ENCODE data around the gene LRFN2.

LRFN2 gene

DNA sequence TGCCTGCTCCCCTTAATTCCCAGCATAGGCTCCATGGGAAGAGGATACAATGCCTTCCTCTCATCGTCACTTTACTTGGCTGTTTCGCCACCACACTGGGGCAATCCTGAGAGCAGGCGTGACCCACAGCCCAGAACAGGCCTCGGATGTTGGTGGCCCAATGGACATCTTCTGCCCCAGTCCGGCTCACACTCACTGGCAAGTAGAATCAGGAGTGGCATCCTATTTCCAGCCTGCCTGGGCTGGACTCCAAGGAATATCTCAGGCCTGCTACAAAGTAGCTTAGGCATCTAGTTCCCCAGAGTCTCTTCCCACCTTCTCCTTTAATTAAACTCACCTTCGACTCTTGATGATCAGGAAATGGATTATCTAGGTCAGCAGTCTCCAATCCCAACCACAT lies 110.5 kb downstream of the LRFN2 start:
- DNase-seq (ENCODE audit: low read depth): no peak

DNA sequence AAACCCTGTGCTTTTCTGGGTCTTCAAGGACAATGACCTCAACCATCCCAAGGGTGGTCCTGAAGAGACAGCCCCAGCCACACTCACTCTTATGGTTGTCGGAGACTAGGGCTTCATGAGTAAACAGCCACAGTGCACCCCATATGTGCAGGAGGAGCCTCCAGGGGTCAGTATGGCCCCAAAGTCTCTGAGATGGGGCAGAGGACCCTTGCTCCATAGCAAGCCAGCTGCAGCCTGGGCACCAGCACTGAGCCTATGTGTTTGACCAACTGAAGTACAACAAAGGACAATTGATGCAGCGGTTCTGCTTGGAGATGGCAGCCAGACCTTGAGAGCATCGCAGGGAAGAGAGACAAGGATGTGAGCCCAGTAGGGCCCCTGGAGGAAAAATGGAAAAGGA lies 112.2 kb downstream of the LRFN2 start:
- no peak for DNase-seq (ENCODE audit: low read depth)

DNA sequence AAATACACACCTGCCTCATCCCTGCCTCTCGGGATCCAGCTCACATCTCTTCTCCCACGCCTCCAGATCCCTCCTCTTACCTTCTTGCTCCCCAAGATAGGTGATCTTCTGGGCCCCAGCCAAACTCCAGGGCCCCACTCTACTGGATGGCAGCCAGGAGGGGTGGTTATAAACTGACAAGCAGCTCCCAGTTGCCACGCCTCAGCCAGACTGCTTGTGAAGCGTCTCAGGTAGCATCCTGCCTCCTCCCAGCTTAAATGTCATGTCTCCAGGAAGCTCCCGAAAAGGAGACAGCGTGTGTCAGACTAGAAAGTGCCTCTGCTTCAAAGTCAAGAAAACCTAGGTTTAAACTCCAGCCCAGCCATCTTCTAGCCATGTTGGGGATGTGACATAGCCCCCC lies 114.1 kb downstream of the LRFN2 start:
- no peak for DNase-seq (ENCODE audit: low read depth)

DNA sequence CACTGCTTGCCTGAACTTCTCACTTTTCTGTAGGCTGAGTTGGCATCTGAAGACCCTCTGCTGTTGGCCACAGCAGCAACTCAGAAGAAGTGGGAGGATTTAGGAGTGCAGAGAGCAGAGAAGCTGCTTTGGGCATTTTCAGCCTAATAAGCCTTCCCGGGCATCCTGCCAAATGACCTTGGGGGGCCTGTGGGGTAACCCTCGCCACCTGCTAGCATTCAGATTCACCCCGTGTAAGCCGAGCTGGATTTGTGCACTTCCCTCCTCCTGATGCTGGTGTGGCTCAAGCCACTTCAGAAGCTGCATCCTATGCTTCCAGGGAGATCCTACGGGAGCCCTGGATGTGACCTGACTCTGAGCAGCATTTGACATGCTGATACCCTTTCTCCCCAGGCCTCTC lies 114.8 kb downstream of the LRFN2 start:
- no peak for DNase-seq (ENCODE audit: low read depth)

DNA sequence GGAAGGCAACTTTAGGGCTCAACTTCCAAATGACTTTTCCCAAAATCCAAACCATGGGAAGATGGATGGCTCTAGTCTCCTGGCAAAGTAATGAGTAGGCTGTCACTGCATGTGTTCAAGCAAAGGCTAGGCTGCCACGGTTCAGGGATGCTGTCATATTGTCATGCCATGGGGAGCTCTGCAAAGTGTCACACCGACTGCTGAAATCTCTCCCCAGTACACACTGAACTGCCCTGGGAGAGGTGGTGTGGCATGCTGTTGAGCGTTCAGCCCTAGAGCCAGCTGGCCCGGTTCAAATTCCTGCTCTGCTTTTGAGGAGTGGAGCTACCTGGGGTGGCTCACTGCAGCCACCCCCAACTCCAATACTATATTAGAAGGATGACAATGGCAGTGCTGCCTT lies 115.9 kb downstream of the LRFN2 start:
- DNase-seq (ENCODE audit: low read depth): no peak

DNA sequence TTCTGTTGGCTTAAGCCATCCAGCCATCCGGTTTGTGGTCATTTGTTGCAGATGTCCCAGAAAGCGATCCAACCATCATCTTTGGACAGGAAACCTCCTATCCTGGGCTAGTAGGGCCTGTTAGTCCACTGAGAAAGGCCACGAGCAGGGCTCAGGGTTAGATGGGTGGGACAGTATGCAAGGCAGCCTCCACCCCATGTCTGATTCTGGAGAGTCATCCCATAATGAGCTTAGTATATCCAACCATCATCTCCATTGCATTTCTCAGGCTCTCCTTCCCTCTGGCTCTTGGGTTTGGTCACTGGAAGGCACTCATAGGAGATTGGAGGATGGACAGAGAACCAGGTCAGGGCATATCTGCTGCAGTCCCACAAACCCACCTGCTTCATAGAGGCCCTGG lies 117.8 kb downstream of the LRFN2 start:
- DNase-seq (ENCODE audit: low read depth): no peak

DNA sequence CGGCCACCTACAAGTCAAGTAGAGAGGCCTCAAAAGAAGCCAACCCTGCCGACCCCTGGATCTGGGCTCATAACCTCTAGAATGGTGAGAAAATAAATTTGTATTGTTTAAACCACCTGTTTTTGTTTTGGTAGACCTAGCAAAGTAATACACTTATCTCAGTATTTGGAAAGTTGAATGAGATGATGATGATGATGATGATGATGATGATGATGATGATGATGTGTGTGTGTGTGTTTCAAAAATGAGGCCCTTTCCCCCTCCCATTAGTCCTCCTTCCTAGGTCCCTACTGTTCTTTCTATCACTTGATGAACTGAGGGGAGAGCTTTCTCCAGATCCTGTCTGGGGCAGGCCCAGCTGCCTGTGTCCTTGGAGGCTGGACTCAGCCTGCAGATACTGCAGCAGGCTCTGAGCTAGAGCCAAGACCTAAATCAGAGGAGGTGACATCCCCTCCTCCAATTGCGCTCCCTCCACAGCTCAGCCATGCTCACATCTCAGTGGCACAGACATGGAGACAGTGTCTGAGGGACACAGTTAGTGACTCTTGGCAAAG lies 120.1 kb downstream of the LRFN2 start:
- DNase-seq (ENCODE audit: low read depth): no peak

DNA sequence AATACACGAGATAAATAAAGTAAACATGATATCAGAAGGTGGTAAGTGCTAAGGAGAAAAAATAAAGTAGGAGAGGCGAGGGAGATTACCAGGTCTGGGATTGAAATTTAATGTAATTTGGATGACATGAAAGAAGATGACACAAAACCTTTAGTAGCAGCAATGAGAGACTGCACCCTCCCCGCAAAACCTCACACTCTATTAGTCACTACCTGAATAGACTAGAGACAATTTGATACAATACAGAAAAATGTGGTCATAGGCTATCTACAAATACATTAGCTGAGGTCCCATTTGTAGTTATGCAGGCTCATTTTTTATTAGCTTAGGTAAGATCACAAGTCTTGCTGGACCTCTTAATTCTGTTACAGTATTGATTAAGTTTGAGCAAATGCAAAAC lies 125.5 kb downstream of the LRFN2 start:
- no peak for DNase-seq (ENCODE audit: low read depth)

DNA sequence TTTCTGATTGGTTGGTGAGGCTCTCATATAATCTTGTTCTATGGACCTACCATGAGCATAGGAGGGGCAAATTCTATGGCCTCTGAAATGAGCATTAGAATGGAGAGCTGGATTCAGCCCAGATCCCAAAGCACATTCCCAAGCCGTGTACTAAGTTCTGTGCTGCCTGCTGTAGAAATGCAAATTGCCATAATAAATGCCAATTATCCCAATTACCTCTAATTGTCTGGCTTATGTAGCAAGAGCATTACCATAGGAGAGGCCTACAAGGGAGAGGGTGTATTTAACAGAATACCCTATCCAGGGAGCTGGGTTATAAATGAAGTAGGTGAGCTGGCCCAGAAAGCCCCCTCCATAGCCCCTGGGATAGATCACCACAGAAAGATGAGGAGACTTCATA lies 126.8 kb downstream of the LRFN2 start:
- DNase-seq (ENCODE audit: low read depth): no peak

DNA sequence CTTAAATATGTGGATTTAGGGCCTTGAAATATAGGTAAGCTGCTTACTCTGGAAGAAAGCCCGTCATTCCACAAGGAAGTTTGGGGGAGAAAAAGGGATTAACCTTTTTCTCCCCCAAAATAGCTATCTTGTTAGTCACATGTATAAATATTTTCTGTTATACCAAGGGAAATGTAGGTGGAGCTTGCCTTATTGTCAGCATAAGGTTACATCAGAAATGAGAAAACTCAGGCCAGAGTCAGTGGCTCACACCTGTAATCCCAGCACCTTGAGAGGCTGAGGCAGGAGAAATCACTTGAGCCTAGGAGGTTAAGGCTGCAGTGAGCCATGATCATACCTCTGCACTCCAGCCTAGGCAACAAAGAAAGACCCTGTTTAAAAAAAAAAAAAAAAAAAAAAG lies 129.9 kb downstream of the LRFN2 start:
- DNase-seq (ENCODE audit: low read depth): no peak

DNA sequence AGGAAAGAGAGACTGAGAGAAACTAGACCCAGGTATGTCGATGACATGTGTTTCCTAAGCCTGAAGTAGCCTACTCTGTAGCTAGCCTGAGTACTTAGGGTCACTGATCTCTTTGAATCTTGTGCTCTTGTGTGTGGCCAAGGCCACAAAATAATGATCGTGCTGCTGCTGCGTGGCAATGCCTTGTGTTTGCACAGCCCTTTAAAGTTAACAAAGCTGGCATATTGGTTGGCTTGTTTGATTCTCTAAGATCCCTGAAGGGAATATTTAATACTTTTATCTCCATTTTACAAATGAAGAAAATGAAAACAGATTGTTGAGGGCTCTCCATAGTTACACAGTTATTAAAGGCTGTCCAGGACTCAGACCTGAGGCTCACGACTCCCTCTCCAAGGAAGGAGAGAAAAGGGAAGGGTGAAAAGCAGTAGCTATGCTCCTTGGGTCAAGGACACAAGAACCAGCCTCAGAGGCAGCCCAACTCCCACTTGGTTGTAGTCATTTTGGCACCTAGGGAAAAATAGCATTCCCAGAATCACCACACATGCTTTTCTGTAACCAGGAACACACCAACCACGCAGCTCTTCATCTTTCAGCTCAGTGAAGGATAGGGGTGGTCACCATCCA lies 130.7 kb downstream of the LRFN2 start:
- DNase-seq (ENCODE audit: low read depth): no peak

DNA sequence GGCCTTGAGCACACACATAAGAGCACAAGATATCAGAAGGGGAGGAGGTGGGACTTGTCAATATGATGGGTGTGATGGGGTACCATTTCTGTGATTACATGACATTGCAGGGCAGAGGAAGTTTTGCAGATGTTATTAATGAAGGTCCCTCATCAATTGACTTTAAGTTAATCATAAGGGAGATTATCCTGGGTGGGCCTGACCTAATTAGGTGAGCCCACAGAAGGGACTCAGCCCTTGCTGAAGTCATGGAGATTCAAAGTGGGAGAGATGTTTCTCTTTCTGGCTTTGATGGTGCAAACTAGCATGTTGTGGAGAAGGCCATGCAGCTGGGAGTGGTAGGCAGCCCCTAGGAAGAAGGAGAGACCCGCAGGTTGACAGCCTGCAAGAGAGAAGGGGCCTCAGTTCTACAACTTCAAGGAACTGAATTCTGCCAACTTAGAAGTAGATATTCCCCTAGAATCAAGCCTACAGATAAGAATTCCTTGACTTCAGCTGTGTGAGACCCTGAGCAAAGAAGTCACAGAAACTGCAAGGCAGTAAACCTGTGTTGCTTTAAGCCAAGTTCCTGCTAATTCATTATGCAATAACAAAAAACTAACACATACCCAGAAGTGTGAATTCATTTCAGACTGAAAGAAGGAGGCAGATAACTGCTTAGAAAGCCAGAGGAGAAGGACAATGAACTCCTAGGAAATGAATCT lies 131.3 kb downstream of the LRFN2 start:
- DNase-seq (ENCODE audit: low read depth): no peak

DNA sequence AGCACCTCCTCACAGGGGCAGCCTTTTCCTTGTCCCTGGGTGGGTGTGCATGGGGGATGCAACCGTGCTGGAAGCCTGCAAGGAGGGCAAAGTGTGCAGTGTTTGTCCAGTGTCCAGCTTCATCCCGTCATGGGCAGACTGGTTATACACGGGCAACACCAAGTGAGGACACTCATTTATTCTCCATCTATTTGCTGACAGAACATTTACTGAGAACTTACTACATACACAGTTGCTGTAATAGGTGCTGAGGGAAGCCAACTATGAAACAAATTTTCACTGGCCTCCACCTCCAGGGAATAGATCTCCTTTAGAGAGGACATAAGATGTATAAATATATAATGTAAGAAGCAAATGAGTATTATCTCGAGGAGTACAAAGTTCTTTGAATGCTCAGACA lies 136.7 kb downstream of the LRFN2 start:
- DNase-seq (ENCODE audit: low read depth): no peak

DNA sequence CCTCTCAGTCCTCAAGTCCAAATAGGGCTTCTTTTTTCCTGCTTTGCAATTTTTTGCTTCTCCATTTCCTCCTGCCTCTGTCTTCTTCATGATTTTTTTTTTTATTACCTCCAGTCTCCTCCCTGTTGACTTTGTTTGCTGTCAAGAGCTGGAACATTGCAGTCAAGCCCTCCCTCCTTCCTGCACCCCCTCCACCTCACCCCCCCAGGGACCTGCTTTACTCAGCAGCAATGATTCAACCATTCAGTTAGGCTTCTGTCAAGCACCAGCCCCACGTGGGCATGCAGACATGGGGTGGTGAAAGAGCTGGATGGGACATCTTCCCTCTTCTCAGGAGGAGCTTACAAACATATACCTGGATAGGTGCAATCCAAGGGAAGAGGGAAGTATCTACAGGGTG lies 142.4 kb downstream of the LRFN2 start:
- no peak for DNase-seq (ENCODE audit: low read depth)

DNA sequence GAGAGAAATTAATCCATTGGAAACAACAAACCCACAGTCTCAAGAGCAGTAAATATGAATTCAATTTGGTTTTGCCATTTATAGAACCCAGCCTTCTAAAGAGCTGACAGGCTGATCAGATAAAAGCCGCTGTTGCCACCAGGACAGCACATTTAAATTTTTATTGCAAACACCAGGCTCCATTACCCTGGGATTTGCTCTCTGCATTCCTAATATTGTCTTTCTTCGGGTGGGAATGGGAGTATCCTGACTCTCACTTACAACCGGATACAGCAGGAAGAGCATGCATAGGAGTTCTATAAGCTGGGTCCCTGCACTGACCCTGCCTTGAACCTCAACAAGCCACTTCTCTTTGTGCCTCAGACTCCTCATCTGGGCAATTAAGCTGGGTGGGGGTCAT lies 142.9 kb downstream of the LRFN2 start:
- no peak for DNase-seq (ENCODE audit: low read depth)

DNA sequence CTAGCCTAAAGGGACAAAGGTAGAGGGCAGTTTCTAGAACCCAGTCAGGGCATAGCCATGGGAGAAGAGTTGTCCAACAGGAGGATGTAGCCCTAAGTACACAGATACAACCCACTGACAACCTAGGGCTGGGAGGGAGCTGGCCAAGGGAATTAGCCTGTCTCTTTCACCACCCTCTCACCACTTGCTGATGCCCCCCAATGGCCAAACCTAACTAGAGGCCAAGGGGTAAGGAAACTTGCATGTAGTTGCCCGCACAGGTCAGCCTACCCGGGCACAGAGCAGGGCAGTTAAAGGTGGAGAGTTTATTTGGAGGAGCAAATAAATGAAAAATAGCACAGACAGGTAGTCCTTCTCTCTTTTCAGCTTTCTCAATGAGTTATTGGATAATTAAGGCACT lies 143.3 kb downstream of the LRFN2 start:
- DNase-seq (ENCODE audit: low read depth): no peak

DNA sequence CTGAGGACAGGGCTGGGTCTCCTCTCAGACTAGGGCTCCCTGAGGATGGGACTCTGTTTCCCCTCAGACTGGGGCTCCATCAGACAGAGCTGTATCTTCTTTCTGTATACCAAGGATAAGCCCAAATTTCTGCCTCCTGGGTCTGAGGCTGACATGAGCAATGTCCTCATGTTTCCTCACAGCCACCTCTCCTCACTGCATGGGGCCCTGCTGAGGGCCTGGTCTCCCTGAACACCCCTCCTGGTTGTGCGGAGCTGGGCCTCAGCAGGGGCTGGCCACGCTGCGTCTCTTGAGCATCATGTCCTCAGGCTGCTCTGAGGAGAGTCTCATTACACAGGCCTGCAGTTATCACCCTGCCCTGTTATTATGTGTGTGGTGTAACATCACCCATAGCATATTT lies 144.6 kb downstream of the LRFN2 start:
- no peak for DNase-seq (ENCODE audit: low read depth)

DNA sequence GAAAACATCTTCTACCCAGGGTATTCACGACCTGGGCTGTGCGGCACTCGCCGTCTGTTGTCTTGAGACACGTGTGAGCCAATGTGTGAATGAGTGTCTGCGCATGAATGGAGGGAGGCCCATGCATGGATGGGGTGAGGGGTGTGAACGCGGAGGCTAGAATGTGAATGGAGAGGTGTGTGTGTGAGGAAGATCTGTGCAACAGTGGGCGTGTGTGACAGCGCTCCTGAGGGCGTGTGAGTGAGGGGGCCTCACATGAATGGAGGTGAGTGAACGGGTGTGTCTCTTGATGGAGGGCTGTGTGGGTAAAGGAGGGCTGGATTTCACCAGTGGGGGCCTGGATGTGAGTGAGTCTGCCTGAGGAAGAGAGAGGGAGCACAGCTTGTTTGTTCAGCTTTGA lies 146.0 kb downstream of the LRFN2 start:
- DNase-seq (ENCODE audit: low read depth): no peak

DNA sequence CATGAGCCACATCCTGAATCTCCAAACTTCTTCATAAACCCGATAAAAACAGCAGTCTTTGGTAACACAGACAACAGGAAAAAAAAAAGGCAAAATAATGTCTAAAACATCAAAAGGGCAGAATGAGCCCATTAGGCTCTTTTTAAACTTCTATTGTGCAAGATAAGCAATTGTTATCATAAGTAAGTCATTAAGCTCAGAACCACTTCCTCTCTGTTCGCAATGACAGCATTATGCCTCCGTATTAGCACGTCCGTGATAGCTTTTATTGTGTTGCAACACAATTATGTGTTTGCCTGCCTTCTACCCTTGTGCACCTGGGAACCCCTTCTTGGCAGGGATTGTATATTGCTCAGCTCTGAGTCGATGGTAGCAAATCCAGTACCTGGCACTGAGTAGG lies 147.1 kb downstream of the LRFN2 start:
- no peak for DNase-seq (ENCODE audit: low read depth)

DNA sequence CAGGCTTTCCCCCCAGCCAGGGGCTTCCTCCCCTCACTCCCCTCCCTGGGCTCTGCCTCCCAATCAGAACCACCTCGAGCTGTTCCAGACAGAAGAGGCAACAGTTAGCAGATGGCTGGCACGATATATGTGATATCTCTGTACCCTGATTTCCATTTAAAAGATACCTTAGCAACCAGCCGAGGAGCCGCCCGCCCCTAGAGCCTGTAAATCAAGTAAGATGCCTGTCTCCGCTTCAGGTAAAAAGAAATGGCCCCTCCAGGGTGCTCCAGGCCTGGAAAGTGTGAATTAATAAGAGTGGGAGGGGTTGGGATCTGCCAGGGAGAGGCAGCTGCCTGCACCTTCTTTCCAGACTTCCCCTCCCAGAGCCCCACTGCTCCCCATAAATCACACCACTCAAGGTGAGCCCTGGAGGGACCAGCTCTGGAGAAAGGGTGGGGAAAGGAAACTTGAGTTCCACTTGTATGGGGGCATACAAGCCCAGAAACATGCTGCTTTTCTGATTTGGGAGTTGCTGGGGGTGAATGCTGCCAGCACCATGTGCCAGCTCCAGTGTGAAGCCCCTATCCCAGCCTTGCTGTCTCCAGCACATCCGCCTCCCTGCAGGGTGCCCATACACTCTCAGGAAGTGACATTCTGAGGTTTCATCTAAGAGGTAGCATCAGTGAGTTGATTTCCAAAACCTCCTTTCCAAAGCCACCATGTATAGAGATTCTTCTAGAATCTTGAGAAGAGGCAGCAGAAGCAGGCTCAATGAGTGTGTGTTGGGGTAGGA lies 148.0 kb downstream of the LRFN2 start:
- no peak for DNase-seq (ENCODE audit: low read depth)

DNA sequence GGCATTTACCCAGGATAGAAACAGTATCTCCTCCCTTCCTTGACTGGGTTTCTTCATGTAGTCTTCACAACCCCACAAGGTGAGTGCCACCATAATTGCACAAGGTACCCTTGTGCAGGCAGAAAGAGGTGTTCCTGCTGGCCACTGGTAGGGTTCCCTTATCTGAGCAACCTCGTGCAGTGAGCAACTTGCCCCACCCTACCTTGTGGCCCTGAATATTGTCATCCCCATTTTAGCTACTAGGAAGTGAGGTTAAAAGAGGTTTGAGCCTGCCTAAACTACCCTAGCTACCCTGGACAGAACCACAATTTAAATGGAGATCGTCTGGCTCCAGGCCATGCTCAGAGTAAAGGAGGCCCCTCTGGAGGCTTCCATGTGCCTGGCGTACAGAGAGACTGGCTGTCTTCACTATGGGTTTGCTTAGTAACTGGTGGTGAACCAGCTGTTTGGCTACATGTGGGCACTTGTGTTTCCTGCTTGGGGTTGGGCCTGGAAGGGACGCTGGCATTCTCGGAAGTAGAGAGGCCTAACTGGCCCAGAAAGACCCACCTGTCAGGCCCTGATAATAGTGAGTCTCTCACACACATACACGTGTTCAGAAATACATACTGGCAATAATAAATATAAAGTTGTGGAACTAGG lies 148.8 kb downstream of the LRFN2 start:
- DNase-seq (ENCODE audit: low read depth): no peak

DNA sequence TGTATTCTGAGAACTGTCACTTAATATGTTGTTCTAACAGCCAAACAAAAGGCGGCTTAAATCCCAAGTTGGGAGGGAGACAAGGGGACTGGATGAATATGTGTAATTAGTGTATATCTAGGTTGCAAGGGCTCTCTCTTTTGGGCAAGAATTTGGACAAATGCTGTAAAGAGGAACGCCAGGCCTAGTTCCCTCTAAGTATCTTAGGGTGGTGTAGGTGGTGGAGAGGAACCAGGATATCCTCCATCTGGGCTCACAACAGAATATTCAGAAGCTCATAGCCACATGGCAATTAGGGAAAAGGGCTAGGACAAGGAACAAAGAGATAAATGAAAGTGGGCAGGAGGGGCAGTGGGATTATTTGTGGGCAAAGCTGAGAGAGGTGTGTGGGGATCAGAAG lies 149.5 kb downstream of the LRFN2 start:
- no peak for DNase-seq (ENCODE audit: low read depth)
